Colonic mucosa (tissue), 4 donors: ENCODE data around the gene NBEAL2. TPM values are rescaled to one million over a fixed set of nuclear protein-coding genes. Genes with fewer than 3 reads are reported as not detected.

Experiments used
- DNase-seq: peaks from one replicate; pipeline ENCODE4 v3.0.0-alpha.2; 2020
- H3K27ac ChIP-seq: fragments of 200-600 bp; one replicate; pipeline ENCODE4 v1.8.0; 2021
- H3K27me3 ChIP-seq: fragments of 200-600 bp; one replicate; pipeline ENCODE4 v1.8.0; 2021
- H3K36me3 ChIP-seq: fragments of 200-600 bp; one replicate; pipeline ENCODE4 v1.8.0; 2021
- H3K4me1 ChIP-seq: fragments of 200-600 bp; one replicate; pipeline ENCODE4 v1.8.0; 2021; ENCODE audit warnings: mild to moderate bottlenecking
- H3K4me3 ChIP-seq: fragments of 200-600 bp; one replicate; pipeline ENCODE4 v1.8.0; 2021
- H3K9ac ChIP-seq, 2 donors: one replicate each; pipeline ENCODE4 v1.7.0; 2013; ENCODE audit warnings: control low read depth in 2 of 2, low read depth in 2 of 2, low read length in 2 of 2
- H3K9me3 ChIP-seq: fragments of 200-600 bp; one replicate; pipeline ENCODE4 v1.8.0; 2021
- intact Hi-C: fragments of 100-400 bp; cut with DNase I; formaldehyde crosslinking; loops from one replicate; pipeline ENCODE4 v1.14.1; 2022
- total RNA-seq, 2 donors: library from RNA; stranded (reverse); fragmentation: NEBNext Ultra II Directional in 1 of 2; extraction: Animal tissue kit (Norgen Biotek cat#: 25700) in 1 of 2; gene quantifications; one replicate each; pipeline ENCODE4 v1.2.1, GENCODE V29; 2021
- TF ChIP-seq, protein P1 (sequence below): fragments of 200-600 bp; IDR thresholded peaks from one replicate; pipeline ENCODE4 v1.8.0; 2022; ENCODE audit warnings: antibody characterized with exemption, mild to moderate bottlenecking
- donor health status: healthy.
- donor health status: DM: no; HTN: no; CAD: no.
- donor health status: DM: no; HTN: no; CAD: no.

The NBEAL2 gene
- total RNA-seq, 2 donors from 2014 or later: 40.9 to 106 TPM

DNA sequence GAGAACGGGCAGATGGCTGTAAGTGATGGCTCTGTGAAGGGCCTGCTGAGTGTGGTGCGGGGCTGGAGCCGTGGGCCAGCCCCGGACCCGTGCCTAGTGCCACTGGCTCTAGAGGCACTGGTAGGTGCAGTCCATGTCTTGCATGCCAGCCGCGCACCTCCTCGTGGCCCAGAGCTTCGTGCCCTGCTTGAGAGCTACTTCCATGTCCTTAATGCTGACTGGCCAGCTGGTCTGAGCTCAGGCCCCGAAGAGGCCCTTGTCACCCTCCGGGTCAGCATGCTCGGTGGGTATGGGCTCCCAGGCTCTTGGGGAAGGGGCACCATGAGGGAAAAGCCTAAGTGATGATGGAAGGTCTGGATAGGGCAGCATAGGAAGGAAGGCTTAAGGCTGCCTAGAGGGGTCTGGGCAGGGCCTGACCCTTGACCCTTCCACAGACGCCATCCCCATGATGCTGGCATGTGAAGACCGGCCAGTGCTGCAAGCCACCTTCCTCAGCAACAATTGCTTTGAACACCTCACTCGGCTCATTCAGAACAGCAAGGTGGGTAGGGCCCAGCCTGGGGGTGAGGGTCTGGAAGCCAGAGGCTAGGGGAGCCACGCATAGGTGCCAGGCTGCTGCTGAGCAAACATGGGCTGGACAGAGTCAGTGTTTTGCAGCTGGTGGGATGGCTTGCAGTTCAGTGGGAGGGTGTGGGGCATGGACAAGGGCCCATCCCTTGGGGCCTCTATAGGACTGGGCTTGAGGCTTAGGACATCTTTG is 12.1 kb downstream of the NBEAL2 start:
- no peaks in the 10 kb centered on the region for H3K27me3 ChIP-seq
- DNase-seq: no peak
- H3K9ac ChIP-seq: no peak overlapping the region
- H3K27ac ChIP-seq: no peak overlapping the region
- no peaks in the 10 kb centered on the region for H3K9me3 ChIP-seq
- TF ChIP-seq, protein P1, sequence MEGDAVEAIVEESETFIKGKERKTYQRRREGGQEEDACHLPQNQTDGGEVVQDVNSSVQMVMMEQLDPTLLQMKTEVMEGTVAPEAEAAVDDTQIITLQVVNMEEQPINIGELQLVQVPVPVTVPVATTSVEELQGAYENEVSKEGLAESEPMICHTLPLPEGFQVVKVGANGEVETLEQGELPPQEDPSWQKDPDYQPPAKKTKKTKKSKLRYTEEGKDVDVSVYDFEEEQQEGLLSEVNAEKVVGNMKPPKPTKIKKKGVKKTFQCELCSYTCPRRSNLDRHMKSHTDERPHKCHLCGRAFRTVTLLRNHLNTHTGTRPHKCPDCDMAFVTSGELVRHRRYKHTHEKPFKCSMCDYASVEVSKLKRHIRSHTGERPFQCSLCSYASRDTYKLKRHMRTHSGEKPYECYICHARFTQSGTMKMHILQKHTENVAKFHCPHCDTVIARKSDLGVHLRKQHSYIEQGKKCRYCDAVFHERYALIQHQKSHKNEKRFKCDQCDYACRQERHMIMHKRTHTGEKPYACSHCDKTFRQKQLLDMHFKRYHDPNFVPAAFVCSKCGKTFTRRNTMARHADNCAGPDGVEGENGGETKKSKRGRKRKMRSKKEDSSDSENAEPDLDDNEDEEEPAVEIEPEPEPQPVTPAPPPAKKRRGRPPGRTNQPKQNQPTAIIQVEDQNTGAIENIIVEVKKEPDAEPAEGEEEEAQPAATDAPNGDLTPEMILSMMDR: no peak
- H3K4me3 ChIP-seq: no peak overlapping the region
- intact Hi-C loops: no loop called here
- peaks cover 13% of the 10 kb centered on the region for H3K4me1 ChIP-seq
- H3K36me3 ChIP-seq: no peaks in the 10 kb centered on the region

DNA sequence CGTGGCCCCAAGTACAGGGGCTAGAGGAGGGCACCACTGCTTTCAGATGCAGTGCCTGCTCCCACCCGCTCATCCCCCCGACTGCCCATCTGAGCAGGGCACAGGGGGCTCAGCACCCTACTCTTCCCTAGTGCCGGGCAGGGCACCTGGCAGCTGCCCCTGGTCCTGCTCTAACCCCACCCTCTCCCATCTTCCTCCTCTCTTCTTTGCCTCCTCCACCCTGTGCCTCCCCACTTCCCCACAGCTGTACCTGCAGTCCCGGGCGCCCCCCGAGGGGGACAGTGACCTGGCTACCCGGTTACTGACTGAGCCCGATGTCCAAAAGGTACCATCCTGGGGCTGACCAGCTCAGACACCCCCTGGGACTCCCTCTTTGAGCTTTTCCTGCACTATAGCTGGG is 12.8 kb downstream of the NBEAL2 start:
- DNase-seq: no peak
- no peaks in the 10 kb centered on the region for H3K27me3 ChIP-seq
- H3K27ac ChIP-seq: no peak overlapping the region
- intact Hi-C loops: no loop called here
- H3K9ac ChIP-seq: no peak overlapping the region
- H3K9me3 ChIP-seq: no peaks in the 10 kb centered on the region
- H3K36me3 ChIP-seq: no peaks in the 10 kb centered on the region
- TF ChIP-seq, protein P1: no peak
- peaks cover 8% of the 10 kb centered on the region for H3K4me1 ChIP-seq
- no peak overlapping the region for H3K4me3 ChIP-seq

GRCh38 chr3:46993292-46993691 is 13.8 kb downstream of the NBEAL2 start:
- intact Hi-C loops: no loop called here
- Histone ChIP-seq H3K27me3 (no peaks in the 10 kb centered on the region), H3K9ac (no peak overlapping the region), H3K9me3 (no peaks in the 10 kb centered on the region), H3K4me1 (no peaks in the 10 kb centered on the region), H3K36me3 (no peaks in the 10 kb centered on the region), H3K27ac (no peak overlapping the region), H3K4me3 (no peak overlapping the region)
- DNase-seq: no peak
- TF ChIP-seq, protein P1: no peak

DNA sequence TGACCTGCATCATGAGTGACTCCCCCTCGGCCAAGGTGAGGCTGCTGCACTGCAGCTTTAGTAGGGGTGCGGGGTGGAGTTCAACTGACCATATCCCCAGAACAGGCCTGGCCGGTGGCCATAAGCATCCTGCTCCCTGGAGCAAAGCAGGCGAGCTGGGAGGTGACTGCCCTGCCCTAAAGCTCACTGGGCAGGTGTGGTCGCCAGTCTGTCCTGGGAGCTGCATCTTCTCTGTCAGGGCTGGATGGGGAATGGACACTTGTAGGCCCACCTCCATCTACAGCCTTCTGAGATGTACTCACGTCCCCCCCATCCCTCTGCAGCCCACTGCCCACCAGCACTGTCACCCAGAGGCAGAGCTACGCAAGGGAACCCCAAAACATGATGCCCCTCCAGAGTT is 14.5 kb downstream of the NBEAL2 start:
- no peaks in the 10 kb centered on the region for H3K27me3 ChIP-seq
- H3K4me3 ChIP-seq: no peak overlapping the region
- no peaks in the 10 kb centered on the region for H3K4me1 ChIP-seq
- no peak overlapping the region for H3K9ac ChIP-seq
- H3K9me3 ChIP-seq: no peaks in the 10 kb centered on the region
- TF ChIP-seq, protein P1: no peak
- H3K36me3 ChIP-seq: no peaks in the 10 kb centered on the region
- intact Hi-C loops: no loop called here
- no peak for DNase-seq
- no peak overlapping the region for H3K27ac ChIP-seq

- peaks cover under 1% of the 10 kb centered on the region for H3K36me3 ChIP-seq
- TF ChIP-seq, protein P1: no peak
- intact Hi-C loops: loop anchor here (5.0 kb wide), 1 partner anchor 288 kb away; no protein-coding TSS in a partner anchor
These were observed 15.6 kb downstream of the NBEAL2 start for GRCh38 chr3:46994801-46995731.

More at GRCh38 chr3:46994801-46995731, 15.6 kb downstream of the NBEAL2 start:
- DNase-seq: no peak
- H3K27me3 ChIP-seq: no peaks in the 10 kb centered on the region
- H3K27ac ChIP-seq: no peak overlapping the region
- no peaks in the 10 kb centered on the region for H3K9me3 ChIP-seq
- H3K4me1 ChIP-seq: no peaks in the 10 kb centered on the region
- no peak overlapping the region for H3K9ac ChIP-seq
- H3K4me3 ChIP-seq: no peak overlapping the region
